CD4-positive, alpha-beta T cell treated with Interleukin-1 beta for 1 hour (primary cell): ENCODE data around the gene ETDC.
"Not testable (repeated sequence)": the region's sequence is repeated elsewhere in the genome, so short reads cannot be mapped to it uniquely, and the experiment has no call there.

Source experiments
- DNase-seq, 2 donors: peaks; one replicate each; pipeline ENCODE4 v3.0.0-alpha.2; 2020 to 2022

The ETDC gene

DNA sequence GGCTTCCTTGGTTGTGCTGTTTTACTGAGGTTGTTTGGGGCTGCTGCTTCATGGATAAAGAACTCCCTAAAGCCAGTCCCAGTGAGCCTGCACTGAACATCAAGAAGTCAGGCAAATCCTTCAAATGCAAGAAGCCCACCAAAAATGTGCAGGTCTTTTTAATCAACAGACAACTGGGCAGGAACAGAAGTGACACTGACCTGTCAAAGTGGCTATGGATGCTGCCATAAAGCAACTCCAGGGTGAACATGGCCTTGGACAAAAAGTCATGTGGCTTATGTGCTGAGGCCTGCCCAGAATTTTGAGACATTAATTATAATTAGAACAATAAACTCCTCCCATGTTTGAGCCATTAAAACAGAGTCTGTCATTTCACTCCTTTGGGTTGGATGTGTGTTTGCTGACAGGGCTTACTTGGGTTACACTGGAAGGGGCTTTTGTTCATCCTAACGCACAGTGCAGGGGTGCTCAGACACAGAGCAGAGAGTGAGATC, at the start of gene ETDC:
Gene ETDC, plus strand, starts transcription at position 51 of the 494 bp plus-strand sequence. Its CDS starts 0 bp downstream, at position 51.
- no peak for DNase-seq

DNA sequence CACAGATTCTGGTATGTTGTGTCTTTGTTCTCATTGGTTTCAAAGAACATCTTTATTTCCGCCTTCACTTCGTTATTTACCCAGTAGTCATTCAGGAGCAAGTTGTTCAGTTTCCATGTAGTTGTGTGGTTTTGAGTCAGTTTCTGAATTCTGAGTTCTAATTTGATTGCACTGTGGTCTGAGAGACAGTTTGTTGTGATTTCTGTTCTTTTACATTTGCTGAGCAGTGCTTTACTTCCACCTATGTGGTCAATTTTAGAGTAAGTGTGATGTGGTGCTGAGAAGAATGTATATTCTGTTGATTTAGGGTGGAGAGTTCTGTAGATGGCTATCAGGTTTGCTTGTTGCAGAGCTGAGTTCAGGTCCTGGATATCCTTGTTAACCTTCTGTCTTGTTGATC, 48.3 kb upstream of the ETDC start:
- not testable (repeated sequence) for DNase-seq

GRCh38 chrX:135263376-135263775, 45.9 kb upstream of the ETDC start:
- DNase-seq = not testable (repeated sequence)

GRCh38 chrX:135264206-135264605, 45.1 kb upstream of the ETDC start:
- DNase-seq = no peak

DNA sequence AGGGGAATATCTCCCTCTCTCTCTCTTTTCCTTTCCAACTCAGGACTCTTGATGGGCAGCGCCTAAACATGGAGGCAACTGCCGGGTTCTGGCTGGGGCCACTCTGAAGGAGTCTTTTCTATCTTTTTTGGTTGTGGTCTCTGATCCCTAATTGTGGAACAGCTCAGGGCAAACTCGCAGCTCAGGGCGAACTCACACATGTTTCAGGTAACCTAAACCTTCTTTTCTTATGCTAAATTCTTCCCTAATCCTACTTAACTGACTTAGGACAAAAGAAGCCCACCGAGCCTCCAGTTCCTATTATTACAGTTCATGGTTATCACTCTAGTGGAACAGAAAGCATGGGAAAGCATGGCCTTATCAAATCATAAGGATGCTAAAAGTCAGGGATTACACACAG, 36.1 kb upstream of the ETDC start:
- DNase-seq = no peak

DNA sequence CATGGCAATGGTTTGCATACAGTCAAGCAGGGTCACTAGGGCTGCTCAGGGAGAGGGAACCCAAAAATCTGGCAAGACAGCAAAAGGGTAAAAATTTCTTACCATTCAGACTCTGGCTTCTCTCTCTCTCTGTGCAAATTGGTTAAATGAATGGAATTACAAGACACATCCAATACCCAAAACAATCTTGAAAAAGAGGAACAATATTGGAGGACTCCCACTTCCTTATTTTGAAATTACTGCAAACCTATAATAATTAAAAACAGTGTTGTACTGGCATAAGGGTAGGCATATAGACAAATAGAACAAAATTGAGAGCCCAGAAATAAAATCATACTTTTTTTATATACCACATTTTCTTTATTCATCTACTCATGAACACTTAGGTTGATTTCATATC, 33.3 kb upstream of the ETDC start:
- no peak for DNase-seq

GRCh38 chrX:135287266-135287823, 21.9 kb upstream of the ETDC start:
- DNase-seq = no peak

DNA sequence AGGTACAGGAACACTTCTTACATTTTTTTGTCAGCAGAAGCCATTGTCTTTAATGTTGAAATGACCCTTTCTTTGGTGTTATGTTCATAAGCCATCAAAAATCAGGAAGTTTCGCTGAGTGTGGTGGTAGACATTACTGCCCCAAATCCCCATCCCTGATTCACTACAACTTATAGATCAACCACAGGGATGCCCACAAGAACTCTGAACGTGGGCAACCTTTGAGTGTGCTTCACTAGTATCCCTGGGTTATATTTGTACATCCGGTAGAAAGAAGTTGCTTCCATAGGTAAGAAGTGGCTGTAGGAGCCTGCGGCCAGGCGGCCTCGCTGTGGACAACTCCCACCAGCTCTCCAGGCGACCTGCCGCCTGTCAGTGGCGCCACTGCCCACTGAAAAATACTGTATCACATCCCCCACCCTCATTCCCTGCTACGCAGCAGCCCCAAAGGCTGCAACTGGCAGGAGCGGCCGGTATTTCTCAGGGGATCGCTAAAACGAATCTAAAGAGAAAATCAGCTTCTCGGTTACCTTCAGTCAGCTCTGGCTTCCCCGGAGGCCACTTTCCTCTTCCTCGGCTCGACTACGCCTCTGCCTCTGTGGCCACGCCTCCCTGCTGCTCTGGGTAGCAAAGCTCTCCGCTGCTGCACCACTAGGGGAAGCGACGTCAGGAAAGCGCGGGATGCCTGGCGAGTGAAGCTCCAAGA, 13.9 kb upstream of the ETDC start:
- peak; percentile 60 to 62 for DNase-seq

GRCh38 chrX:135295944-135296305, 13.4 kb upstream of the ETDC start:
- DNase-seq = no peak

GRCh38 chrX:135302269-135302873, 6.9 kb upstream of the ETDC start:
- DNase-seq = no peak

GRCh38 chrX:135304741-135305140, 4.5 kb upstream of the ETDC start:
- DNase-seq = no peak

DNA sequence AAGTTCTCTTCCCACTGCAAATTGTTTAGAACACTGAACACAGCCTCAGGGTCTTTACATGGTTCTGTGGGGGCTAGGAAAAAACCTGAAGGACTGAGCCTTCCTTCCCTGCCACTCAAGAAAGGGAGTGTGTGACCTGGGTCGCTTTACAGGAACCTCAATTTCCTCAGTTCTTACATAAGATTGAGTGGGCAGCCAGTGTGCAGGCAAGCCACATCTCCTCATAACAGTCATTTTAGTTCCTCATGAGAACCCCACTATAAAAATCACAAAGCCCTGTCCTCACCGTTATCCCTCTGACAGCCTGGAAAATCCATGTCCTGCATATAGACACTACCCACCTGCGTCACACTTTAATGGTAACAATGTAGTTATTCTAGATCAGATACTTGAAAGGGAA, 2.1 kb upstream of the ETDC start:
- no peak for DNase-seq

DNA sequence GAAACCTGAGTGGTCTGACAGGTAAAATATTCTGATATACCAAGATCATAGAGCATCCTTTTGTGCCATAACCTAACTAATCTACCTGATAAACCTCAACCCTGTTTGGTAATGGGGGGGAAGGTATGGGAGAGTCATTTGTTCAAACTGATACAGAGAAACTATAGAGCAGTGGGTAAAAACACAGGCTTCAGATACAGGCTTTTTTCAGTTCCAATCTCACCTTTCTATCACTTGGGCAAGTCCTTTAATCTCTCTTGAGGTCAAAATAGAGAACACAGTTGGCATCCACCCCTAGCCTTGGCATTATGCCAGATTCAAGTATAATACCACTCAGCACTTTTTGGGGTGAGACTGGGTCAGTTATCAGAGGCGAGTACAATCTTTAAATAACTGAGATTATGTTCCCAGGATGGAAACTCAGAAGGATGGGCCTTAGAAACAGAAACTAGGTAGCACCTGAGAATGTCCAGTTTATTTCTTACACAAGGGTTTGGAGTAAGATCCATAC, 880 bp upstream of the ETDC start:
- no peak for DNase-seq

GRCh38 chrX:135315864-135316263, 6.6 kb downstream of the ETDC start:
- DNase-seq = no peak

DNA sequence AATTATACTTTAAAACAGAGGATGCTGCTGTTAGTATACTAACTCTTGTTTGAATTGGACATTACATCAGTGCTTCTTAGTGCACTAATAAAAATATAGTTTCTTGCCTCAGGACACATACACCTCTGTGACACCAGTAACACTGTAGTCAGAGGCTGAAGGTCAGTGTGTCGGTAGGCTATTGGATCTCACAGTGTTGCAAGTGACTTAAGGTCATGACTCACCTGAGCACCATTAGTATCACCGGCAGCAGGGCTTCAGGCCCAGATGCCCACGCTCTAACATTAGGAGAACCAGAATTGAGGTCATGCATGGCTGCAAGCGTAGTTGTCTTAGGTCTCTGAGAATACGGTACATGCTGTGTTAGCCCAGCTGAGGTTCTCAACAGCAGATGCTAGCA, 15.2 kb downstream of the ETDC start:
- DNase-seq = no peak

GRCh38 chrX:135325036-135325818, 15.9 kb downstream of the ETDC start:
- DNase-seq = not testable (repeated sequence)

DNA sequence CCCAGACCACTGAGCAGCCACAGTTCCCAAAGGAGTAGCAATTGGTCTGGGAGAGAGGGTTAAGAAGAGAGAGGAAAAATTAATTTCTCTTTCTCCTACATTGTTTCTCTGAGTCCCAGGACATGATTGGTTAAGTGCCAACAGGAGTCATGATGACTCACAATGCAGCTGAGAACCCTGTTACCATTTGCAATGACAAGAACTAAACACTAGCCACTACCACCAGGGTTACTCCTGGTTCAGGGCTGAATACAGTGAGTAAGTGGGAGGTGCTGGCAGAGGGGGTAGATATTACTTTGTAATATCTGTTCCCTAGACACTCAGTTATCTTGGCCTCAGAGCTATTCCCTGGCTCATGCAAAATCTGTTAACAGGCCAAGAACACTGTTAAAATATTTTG, 18.0 kb downstream of the ETDC start:
- no peak for DNase-seq

DNA sequence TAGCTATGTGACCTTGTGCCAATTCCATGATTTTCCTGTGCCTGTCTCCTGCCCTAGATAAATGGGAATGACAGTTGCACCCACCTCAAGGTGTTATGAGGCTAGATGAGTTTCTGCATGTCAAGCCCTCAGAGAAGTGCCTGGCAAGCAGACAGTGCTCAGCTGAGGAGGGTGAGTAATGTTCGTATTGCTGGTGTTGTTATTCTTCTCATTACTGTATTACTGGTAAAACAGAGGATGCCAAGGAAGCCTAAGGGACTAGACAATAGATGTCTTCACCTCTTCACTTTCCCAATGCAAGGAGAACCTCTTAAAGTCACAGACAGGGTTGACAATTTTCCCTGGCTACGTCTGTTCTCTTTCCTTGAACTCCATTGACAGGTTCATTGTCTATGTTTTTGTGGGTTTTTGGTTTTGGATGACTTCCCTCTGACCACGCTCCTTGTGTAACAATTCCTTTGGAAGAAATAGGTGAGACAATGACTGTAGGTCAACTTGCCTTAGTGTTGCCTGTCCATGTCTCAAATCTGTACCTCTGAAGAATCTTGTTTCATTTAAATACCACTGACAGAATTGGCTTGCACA, 19.2 kb downstream of the ETDC start:
- no peak for DNase-seq

- no peak for DNase-seq
Measured at GRCh38 chrX:135330706-135331105, 21.4 kb downstream of the ETDC start.

DNA sequence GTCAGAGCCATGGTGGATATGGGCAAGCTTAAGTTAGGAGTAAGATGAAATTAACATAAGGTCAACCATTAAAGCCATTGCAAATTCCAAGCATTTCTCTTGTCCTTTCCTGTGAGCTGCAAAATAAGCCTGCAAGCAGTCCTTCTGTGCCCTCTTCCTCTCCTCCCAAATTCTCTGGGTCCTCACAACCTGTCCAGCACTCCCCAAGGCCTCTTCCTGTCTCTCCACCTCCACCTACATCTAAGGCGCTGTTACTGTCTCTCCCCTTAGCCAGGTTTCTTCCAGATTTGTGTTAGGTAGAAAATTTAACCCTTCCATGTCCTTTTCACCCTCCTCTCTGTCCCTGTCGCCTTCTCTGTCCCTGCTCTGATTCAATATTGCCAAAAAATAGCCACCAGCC, 22.2 kb downstream of the ETDC start:
- no peak for DNase-seq

GRCh38 chrX:135340831-135341230, 31.6 kb downstream of the ETDC start:
- no peak for DNase-seq

- no peak for DNase-seq
Measured at GRCh38 chrX:135345107-135345589, 35.9 kb downstream of the ETDC start.

GRCh38 chrX:135346975-135347374, 37.7 kb downstream of the ETDC start:
- DNase-seq = no peak
